Occipital lobe (tissue), 2 donors: ENCODE measurements around the gene RPL22. TPM values are rescaled to one million over a fixed set of nuclear protein-coding genes. Genes with fewer than 3 reads are reported as not detected.

ENCODE experiments used
- DNase-seq: peaks from one replicate; lab custom pipeline; 2025; lab: John Stamatoyannopoulos, UW
- total RNA-seq: library from RNA; depleted of rRNA; stranded (reverse); fragments of >200 nt; gene quantifications from one replicate; pipeline ENCODE4 v1.2.3, GENCODE V29; 2014

The RPL22 gene
- total RNA-seq, 1 donor from 2014 or later, result 371 TPM

DNA sequence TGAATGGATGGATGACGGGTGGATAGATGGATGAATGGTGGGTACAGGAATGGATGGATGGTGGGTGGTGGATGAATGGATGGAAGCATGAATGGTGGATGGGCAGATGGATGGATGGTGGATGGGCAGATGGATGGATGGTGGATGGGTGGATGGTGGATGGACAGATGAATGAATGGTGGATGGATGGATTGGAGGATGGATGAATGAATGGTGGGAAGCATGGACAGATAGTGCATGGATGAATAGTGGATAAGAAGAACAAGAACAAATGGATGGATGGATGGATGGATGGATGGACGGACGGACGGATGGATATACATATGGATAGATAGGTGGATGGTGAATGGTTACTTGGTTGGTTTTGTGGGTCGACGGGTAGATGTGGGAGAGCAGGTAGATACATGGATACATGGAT, 24.0 kb downstream of the RPL22 start:
- DNase-seq, result no peak

DNA sequence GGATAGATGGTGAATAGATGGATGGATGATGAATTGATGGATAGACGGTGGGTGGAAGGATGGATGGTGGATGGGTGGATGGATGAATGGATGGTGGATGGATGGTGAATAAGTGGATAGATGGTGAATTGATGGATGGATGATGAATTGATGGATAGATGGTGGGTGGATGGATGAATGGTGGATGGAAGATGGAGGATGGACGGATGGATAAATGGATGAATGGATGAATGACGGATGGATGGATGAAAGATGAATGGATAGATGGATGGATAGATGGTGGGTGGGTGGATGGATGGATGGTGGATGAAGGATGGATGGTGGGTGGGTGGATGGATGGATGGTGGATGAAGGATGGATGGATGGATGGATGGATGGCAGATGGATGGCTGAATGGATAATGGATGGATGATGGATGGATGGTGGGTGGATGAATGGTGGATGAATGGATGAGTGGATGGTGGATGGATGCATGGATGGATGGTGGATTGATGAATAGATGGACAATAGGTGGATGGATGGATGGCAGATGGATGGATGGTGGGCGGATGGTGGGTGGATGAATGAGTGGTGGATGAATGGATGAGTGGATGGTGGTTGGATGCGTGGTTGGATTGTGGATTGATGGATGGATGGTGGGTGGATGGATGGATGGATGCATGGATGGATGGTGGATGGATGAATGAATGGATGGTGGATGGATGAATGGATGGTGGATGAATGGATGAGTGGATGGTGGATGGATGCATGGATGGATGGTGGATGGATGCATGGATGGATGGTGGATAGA, 24.6 kb downstream of the RPL22 start:
- DNase-seq, result no peak

DNA sequence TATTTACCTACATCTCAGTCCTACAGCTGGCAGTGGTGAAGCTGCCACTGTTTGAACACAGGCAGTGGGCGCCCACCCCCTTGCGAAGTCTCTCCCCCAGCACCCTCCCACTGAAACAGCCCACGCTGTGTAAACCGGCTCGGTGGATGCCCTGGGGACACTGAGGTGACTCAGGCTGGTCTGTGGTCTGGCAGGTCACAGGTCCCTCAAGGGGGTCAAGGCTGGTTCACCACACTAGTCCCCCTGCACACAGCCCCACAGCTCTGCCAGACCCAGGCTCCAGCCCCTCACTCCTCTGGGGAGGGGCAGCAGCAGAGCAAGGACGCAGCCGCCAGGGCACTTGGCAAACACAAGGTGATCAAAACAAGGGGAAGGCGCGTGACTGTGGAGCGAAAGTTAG, 26.8 kb downstream of the RPL22 start:
- no peak for DNase-seq

DNA sequence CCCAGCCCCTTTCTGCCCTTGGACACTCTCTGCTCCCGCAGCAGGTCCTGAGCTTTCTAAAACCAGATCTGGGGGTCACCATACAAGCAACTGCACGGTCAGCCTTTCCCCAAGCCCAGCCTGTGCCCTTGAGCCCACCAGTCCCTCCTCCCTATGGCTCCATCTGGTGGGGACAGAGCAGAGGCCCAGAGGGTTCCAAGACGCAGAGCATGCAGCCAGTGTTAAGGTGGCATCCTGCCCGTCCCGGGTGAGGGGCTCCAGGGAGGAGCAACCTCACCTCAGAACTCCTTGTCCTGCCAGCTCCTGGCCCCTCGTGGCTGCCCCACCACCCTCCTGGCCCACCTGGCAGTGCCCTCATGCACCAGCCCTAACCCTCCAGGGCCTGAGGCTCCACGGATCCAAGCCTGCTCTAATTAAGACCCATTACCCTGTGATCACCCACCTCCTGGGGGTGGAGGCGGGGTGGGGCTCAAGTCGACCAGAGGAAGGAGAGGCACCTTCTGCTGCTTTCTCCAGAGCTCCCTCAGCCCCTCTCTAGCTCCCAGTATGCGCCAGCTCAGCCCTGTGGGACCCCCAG, 27.8 kb downstream of the RPL22 start:
- no peak for DNase-seq

DNA sequence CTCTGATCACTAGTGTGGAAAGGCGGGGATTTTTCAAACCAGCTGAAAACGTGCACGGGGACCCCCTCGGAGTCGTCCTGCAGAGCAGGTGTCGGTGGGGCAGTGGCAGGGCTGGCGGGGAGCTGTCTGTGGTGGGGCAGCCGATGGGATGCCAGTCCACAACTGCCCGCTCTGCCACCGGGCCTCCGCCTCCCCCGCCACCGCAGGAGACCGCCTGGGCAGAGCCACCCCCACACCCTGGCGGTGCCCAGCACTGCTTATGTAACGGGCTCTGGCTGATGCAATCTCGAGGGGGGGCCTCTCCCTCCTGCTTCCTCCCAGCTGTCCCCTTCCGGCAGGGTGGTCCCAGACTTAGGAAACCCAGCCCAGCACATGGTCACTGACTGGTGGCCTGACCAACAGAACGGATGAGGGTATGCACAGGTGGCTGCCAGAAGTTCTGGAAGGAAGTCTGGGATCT, 28.6 kb downstream of the RPL22 start:
- peak; percentile 75 for DNase-seq

DNA sequence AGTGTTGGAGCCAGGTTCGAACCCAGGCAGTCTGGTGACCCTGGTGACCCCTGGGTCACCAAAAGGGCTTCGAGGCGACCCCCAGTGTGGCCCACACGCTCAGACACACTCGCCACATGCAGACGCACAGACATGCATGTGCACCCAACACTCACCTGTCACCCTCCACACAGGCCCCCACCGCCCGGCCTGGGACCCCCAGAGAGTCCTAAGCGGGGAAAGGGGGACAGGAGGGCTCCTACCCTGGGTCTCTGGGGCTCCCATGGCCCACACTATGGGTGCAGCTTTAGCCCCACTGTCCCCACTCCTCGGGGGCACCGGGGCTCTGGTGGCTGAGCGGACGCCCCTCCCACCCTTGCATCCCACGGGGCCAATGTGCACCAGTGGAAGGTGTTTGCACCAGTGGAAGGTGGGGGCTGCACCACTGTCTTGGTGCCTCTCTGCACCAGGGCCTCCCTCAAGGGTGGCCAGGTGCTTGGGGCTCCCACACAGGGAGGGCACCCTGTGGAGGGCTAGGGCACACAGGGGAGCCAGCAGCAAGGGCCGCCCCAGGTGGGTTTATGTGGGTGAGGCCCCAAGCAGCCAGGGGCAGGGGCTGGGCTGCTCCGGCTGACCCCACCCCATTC, 29.2 kb downstream of the RPL22 start:
- no peak for DNase-seq

DNA sequence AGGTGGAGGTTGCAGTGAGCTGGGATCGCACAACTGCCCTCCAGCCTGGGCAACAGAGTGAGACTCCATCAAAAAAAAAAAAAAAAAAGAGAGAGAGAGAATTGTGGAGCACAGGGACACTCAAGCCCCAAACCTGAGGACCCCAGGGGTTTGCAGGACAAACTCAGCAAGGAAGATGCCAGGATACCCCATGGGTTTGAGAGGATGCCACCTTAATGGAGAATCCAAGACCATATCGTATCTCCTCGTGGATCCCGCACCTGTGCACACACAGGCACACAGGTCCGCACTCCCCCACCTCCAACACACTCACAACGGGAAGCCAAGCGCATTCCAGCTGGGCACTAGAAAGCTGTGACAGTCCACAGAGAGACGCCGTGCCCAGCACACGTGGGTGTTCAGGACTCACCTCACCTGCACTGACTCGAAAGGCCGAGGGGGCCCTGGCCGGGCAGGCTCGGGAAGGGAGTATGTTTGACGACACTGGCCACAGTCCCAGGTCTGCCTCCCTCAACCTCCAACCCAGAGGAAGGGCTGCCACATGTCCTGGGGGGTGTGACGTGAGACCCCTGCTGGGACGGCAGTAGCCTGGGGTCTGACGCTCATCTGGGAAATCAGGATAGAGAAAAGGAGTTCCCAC, 30.3 kb downstream of the RPL22 start:
- DNase-seq, result no peak

DNA sequence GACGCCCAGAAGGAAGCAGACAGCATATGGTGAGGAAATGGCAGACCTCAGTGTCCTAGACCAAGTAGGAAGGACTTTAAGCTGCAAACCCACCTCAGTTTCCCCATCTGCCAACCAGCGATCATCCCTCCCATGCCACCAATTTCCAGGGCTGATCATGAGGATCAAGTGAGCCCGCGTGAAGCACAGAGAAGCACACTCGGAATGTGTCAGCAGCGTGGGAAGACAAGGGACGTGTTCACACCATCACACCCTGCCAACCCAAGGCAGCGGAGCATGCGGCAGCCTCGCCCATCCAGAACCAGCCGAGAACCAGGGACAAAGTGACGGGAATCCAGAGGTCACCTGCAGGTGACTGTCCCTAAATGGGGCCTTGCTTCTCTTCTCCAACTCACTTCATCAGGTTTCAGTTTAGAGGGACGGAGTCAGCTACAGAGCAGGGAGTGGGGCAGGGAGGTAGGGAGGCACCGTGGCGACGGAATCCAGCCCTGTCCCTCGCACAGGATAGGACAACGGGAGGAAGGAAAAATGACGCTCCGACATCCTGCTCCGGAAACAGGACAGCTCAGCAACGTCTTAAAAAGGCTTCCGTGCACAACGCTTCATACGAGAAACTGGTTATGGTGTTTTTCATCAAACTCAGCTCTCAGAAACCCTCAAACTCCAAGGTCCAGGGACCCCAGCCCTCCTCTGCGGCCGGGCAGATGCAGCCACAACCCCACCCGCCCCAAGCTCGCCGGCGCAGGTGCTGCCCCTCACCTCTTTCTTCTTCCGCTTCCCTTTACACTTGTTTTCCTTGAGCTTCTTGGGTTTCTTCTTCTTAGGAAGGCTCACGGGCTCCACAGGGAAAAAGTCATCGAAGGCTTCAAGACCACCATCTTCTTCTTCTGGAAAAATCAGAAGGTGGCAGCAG, 31.7 kb downstream of the RPL22 start:
- DNase-seq, result peak; percentile 65

DNA sequence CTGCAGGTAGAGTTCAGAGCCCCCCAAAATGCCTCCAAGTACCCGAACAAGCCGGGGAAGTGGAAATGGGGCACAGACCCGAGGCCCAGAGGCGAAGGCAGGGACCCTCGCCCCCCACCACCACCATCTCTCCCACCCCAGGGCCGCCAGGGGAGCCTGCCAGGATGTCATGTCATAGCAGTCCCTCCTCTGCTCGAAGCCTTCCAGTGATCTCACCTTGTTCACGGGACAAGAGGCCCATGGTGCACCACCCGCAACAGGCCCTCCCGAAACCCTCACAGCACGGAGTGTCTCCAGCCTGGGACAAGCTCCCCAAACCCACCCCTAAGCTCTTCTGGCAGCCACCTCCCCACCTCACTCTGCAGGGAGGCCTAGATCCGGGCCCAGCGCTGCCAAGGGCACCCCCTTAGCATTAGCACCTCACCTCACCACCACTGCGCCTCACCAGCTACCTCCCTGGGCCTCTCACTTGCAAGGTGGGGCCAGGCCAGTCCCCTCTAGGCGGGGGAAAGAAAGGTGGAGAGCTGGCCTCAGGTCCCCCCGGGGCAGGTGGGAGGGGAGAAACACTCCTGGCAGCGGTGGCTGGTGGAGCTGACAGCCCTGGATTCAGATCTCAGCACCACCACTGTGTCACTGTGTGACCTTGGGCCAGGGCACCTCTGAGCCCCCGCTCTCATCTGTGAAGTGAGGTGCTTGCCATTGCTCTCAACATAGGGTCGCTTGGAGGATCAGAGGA, 32.6 kb downstream of the RPL22 start:
- DNase-seq, result no peak

DNA sequence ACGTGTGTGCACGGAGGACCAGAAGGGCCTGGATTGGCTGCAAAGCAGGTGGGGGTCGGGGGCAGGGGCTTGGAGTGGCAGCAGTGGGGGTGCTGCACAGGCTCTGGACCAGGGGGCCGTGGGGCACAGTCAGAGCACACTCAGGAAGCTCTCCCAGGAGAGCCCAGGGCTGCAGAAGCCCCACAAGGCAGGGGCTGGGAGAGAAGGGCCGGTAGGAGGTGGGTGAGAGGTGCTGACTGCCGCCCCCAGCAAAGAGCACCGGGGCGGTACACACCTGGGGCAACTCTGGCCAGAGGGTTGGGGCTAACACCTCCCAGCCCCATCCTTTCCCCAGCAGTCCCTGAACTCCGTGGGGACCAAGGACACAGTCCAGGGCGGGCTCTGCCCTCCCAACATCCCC, 33.2 kb downstream of the RPL22 start:
- no peak for DNase-seq

DNA sequence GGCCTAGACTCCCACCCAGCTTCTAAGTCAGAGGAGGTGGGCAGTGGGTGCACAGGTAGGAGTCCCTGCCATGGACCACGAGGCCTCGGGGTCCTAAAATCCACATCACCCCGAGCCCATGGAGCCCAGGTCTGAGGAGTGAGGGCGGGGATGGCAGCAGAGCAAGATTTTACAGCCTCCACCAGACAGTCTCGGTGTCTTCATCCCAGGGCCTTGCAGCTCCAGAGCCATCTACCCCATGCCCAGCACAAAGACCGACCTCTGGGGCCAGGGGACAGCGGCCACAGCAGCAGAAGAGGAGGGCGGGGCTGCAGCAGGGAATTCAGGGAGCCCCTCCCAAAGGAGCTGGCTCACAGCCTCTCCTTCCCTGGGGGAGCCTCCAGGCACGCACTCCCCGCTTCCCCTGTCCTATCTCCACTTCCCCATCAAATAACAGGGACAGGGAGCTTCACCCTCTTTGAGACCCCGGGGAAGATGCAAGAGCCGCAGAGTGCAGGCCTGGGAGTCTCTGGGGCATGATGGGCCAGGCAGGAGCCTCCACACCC, 33.9 kb downstream of the RPL22 start:
- no peak for DNase-seq

DNA sequence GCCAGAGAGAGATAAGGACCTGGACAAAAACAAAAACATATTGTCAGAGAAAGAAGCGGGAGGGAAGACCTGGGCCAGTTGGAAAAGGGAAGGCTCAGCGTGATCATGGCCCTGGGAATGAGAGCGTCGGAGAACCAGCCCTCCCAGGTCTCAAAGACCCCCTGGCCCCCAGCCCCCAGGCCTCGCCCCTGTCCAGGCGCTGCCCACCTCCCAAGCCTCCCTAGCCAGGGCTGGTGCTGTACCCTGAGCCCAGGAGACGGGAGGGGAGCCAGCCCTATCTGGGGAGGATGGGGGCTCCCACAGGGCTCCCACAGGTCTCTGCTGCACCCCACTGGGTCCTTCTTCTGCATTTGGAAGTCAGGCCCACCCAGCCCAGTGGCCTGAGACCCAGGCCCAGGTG, 34.4 kb downstream of the RPL22 start:
- no peak for DNase-seq

DNA sequence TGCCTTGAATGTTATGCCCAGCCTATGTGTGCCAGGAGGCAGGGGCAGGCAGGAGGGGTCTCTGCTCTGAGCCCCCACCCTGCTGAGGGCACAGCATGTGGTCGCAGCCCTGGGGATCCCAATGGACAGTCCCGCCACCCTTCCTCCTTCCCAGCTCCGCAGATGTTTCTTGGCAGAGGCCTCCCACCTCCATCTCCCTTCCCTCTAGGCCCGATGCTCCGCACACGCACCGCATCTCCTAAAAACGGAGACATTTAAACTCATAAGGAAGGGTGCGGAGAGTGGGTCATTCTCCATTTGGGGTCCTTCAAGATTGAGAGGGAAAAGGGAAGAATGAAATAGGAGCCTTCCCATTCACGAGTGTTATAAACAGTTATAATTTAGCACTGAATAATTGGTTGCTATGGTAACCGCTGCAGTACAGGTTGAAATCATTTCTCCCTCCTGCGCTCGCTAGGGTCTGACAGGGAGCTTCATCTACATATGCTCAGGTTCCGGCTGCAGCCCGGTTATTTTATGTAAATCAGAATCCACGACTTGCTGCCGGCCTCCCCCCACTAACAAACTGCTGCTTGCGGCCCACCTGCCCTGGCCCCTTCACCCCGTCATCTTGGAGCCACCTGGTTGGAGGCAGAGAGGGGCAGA, 35.3 kb downstream of the RPL22 start:
- DNase-seq, result peak; percentile 36

DNA sequence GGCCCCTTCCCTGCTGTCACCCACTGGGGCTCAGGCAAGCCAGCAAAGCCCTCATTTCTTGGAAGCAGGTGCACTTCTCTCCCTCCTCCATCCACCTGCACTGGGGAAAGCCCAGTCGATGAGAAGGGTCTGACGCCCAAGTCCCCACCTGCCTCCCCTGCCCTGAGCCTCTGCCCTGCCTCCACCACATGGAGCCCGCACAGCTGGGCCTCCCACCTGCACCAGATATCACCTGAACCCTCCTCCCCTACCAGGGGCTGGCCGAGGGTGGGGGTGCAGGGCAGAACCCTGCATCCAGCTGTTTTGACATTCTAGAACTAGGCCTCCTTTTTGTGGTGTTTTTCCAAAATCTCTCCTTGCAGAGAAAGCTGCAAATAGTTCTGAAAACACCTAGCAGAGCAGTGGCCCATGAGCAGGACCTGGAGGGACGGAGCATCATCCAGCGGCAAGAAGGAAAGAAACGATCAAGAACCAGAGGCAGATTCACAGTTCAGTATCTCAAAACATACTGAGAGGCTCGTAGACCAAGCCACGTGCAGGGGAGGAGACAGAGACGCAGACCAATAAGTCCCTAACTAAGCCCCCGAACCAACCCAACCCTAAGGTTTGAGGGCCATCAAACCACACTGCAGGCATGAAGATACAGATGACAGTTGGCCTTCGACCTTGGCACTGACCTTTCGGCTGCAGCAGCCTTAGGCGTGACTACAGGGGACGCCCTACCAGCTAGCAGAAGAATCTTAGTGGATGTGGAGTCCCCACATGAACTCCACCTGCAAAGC, 36.0 kb downstream of the RPL22 start:
- no peak for DNase-seq

DNA sequence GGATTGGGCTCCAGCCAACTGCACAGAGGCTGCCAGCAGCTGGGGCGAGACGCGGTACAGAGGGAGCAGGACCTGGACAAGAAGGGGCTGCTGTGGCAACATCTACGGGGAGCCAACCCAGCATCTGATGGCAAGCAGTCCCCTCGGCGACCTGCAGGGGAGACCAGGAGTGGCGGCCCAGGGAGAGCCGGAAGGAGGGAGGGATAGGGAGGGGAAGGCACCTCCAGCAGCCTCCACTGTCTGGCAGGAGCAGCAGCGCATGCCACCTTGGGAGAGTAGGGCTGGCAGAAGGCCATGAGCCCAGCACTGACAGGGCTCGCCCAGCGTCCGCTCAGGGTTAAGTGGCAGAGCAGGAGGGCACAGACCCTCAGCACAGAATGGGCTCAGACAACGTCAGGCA, 36.6 kb downstream of the RPL22 start:
- no peak for DNase-seq

DNA sequence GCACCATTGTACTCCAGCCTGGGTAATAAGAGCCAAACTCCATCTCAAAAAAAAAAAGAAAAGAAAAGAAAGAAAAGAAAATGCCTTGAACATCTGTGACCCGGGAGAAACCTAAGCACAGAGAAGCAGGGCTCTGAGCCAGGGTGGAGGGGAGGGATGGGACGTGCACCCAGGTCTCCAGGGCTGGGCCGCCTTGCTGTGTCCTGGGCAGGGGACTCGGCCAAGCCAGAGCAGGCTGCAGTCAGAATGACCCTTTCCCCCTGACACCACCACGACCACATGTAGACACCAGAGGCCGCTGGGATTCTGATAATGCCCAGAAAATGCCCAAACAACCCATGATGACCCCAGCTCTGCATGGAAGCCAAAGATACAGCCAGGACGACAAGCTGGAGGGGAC, 37.1 kb downstream of the RPL22 start:
- no peak for DNase-seq

DNA sequence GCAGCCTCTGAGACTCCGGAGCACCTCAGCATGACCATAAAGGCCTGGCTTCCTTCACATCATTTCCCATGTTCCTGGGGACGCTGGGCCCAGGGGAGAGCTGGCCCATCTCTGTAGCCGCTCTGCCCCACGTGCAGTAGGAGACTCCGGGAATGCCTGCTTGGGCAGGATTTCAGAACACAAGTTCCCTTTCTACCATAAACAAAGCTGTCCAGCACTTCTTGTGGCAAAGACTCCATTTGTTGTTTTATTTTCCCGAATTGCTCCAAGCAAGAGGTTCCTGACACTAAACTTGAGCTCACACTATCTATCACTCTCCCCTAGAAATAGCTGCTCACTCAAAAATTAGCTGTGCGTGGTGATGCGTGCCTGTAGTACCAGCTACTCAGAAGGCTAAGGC, 41.2 kb downstream of the RPL22 start:
- DNase-seq, result no peak

DNA sequence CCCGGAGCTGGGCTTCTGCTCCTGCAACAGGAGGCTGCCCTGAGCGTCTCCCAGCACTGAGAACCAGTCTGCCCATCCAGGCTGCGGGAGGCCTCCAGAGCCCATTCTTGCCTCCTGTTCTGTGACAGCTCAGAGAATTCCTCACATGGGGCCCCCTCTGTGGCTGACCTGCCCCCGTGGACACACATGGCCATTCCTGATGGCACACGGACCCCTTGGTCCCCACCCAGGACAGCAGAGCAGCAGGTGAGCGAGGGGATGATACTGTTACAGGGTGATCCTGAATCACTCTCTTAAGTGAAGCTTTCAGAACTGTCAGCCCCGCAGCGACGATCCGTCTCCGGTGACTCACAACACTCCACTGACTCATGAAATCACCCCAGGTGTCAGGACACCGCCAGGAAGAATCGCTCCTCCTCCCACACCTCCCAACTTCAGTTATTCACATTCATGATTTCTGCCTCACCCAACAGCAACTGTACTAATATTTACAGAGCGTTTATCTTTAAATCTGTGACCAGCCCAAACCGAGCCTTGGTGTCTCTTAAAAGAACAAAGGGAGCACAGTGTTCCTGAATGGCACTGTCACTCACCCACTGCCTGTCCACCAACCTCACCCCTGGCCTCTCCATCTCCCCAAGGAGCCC, 41.7 kb downstream of the RPL22 start:
- peak; percentile 66 for DNase-seq
